SH-SY5Y (cell line): ENCODE results near the gene WNT3A.

ENCODE experiments used
- GATA2 ChIP-seq: IDR thresholded peaks from 2 replicates; pipeline ENCODE4 v1.6.1; 2011; ENCODE audit warnings: mild to moderate bottlenecking, low read depth, low read length
- GATA3 ChIP-seq: IDR thresholded peaks from 2 replicates; pipeline ENCODE4 v1.6.1; 2011; ENCODE audit warnings: low read depth, mild to moderate bottlenecking, low read length, moderate library complexity

- TF ChIP-seq GATA2 (no peak), GATA3 (no peak)
Observed at GRCh38 chr1:228075801-228076271, 69.0 kb downstream of the WNT3A start.
